ENCODE measurements around the gene RSBN1. TPM values are rescaled to one million over a fixed set of nuclear protein-coding genes. Genes with fewer than 3 reads are reported as not detected.

Gene RSBN1
- total RNA-seq, 1 experiment from 2014 or later, result 16.6 TPM

DNA sequence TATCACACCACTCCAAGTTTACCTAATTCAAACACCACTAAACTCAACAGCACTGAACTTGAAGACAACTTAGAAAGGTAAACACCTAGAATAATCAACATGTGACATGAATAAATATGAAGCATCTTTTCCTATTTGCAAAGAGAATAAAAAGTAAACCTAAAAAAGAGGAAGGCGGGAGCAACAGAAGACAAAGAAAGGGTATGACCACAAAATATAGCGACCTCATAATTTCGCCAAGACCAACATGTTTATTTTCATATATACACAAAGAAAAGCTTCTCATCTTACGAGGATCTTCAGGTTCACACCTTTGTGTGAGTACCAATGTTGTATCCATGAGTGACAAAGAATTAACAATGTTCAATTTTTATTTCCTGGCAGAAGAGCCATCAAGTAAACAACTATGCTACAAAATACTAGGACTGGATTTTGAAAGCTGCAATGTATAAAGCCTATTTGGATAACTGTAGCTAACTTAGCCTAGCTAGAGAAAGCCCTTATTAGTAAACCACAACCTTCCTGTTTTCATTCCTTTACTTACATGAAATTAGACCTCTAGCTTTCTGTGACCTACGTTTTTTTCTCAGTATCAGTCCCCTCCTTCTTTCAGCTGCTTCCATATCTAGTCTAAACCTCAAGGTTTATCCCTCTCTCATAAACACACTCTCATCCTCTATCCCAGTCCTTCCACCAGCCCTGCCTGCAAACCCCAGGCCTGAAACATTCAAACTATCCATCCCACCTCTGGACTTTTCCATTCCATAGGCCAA lies 31.7 kb downstream of the RSBN1 start:
- no peak for DNase-seq (ENCODE audit: low read depth, low spot score)
- ChIA-PET CTCF (no interaction called here), RAD21 (ENCODE audit: low non-redundant PET in 1 of 2, low total read pairs in 2 of 2, uncharacterized antibody in 2 of 2, unreplicated experiment in 2 of 2) (no interaction called here), POLR2A (no interaction called here)
- no peak overlapping the region for H3K9ac ChIP-seq (ENCODE audit: low read length)
- no peak for ATAC-seq
- H2AFZ ChIP-seq (ENCODE audit: low read depth, low read length, poor library complexity, severe bottlenecking), result no peak overlapping the region
- no peaks in the 10 kb centered on the region for H3K9me3 ChIP-seq (ENCODE audit: control insufficient read depth in 1 of 2, insufficient read depth in 1 of 2, low read depth in 1 of 2, low read length in 2 of 2)
- H3K27me3 ChIP-seq (ENCODE audit: insufficient read depth, low read length), result no peaks in the 10 kb centered on the region
- TF ChIP-seq POLR2A (IDR thresholded peaks at IDR 0.05; ENCODE audit: borderline replicate concordance, extremely low read depth, insufficient read depth, insufficient read length) (no peak), ELF1 (IDR thresholded peaks at IDR 0.05; ENCODE audit: borderline replicate concordance, low read depth) (no peak), EGR1 (IDR thresholded peaks at IDR 0.05; ENCODE audit: low read depth) (no peak), EZH2 (IDR thresholded peaks at IDR 0.05) (no peak), ZNF274 (IDR thresholded peaks at IDR 0.05; ENCODE audit: low read depth, low read length) (no peak), EZH2phosphoT487 (IDR thresholded peaks at IDR 0.05; ENCODE audit: borderline replicate concordance) (no peak), SIN3A (IDR thresholded peaks at IDR 0.05; ENCODE audit: low read depth) (no peak), POLR2AphosphoS5 (IDR thresholded peaks at IDR 0.05; ENCODE audit: low read depth, low read length) (no peak), SRF (IDR thresholded peaks at IDR 0.05; ENCODE audit: low read depth) (no peak), JUND (IDR thresholded peaks at IDR 0.05) (no peak), CEBPB (IDR thresholded peaks at IDR 0.05; ENCODE audit: low read depth) (no peak), RAD21 (IDR thresholded peaks at IDR 0.05; ENCODE audit: low read depth) (no peak)
- TF ChIP-seq, protein P1, sequence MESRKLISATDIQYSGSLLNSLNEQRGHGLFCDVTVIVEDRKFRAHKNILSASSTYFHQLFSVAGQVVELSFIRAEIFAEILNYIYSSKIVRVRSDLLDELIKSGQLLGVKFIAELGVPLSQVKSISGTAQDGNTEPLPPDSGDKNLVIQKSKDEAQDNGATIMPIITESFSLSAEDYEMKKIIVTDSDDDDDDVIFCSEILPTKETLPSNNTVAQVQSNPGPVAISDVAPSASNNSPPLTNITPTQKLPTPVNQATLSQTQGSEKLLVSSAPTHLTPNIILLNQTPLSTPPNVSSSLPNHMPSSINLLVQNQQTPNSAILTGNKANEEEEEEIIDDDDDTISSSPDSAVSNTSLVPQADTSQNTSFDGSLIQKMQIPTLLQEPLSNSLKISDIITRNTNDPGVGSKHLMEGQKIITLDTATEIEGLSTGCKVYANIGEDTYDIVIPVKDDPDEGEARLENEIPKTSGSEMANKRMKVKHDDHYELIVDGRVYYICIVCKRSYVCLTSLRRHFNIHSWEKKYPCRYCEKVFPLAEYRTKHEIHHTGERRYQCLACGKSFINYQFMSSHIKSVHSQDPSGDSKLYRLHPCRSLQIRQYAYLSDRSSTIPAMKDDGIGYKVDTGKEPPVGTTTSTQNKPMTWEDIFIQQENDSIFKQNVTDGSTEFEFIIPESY (IDR thresholded peaks at IDR 0.05; ENCODE audit: extremely low read depth, insufficient replicate concordance, low read length), result no peak
- TF ChIP-seq, protein P2, sequence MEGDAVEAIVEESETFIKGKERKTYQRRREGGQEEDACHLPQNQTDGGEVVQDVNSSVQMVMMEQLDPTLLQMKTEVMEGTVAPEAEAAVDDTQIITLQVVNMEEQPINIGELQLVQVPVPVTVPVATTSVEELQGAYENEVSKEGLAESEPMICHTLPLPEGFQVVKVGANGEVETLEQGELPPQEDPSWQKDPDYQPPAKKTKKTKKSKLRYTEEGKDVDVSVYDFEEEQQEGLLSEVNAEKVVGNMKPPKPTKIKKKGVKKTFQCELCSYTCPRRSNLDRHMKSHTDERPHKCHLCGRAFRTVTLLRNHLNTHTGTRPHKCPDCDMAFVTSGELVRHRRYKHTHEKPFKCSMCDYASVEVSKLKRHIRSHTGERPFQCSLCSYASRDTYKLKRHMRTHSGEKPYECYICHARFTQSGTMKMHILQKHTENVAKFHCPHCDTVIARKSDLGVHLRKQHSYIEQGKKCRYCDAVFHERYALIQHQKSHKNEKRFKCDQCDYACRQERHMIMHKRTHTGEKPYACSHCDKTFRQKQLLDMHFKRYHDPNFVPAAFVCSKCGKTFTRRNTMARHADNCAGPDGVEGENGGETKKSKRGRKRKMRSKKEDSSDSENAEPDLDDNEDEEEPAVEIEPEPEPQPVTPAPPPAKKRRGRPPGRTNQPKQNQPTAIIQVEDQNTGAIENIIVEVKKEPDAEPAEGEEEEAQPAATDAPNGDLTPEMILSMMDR (IDR thresholded peaks at IDR 0.05 in 2 of 3, conservative IDR thresholded peaks at IDR 0.05 in 1 of 3; ENCODE audit: borderline replicate concordance in 1 of 3, insufficient read depth in 1 of 3, low read depth in 2 of 3, low read length in 2 of 3), result no peak
- TF ChIP-seq, protein P3, sequence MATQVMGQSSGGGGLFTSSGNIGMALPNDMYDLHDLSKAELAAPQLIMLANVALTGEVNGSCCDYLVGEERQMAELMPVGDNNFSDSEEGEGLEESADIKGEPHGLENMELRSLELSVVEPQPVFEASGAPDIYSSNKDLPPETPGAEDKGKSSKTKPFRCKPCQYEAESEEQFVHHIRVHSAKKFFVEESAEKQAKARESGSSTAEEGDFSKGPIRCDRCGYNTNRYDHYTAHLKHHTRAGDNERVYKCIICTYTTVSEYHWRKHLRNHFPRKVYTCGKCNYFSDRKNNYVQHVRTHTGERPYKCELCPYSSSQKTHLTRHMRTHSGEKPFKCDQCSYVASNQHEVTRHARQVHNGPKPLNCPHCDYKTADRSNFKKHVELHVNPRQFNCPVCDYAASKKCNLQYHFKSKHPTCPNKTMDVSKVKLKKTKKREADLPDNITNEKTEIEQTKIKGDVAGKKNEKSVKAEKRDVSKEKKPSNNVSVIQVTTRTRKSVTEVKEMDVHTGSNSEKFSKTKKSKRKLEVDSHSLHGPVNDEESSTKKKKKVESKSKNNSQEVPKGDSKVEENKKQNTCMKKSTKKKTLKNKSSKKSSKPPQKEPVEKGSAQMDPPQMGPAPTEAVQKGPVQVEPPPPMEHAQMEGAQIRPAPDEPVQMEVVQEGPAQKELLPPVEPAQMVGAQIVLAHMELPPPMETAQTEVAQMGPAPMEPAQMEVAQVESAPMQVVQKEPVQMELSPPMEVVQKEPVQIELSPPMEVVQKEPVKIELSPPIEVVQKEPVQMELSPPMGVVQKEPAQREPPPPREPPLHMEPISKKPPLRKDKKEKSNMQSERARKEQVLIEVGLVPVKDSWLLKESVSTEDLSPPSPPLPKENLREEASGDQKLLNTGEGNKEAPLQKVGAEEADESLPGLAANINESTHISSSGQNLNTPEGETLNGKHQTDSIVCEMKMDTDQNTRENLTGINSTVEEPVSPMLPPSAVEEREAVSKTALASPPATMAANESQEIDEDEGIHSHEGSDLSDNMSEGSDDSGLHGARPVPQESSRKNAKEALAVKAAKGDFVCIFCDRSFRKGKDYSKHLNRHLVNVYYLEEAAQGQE (IDR thresholded peaks at IDR 0.05; ENCODE audit: low read depth), result no peak
- TF ChIP-seq, protein P4, sequence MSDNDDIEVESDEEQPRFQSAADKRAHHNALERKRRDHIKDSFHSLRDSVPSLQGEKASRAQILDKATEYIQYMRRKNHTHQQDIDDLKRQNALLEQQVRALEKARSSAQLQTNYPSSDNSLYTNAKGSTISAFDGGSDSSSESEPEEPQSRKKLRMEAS (IDR thresholded peaks at IDR 0.05), result no peak
- no peak overlapping the region for H3K4me2 ChIP-seq (ENCODE audit: low read length)
- H3K4me3 ChIP-seq (replicated peaks in 1 of 2; ENCODE audit: low read depth in 1 of 2, low read length in 2 of 2), result no peak overlapping the region
- H3K9me2 ChIP-seq (ENCODE audit: insufficient read depth), result no peaks in the 10 kb centered on the region
- H3K27ac ChIP-seq (ENCODE audit: low read depth, low read length), result no peak overlapping the region
- no TSS peak for BruUV-seq (replicated peaks)
- H3K79me2 ChIP-seq (ENCODE audit: insufficient read depth, low read length), result peaks cover 44% of the 10 kb centered on the region
- intact Hi-C loops (cut with micrococcal nuclease), result no loop called here
- peaks cover 0 to 5% of the 10 kb centered on the region in 2 experiments; a peak in 2 of 4 replicates for H3K36me3 ChIP-seq (ENCODE audit: control insufficient read depth in 1 of 2, insufficient read depth in 2 of 2, low read length in 2 of 2)
- H3K4me1 ChIP-seq (ENCODE audit: control insufficient read depth in 1 of 2, insufficient read depth in 2 of 2, low read length in 2 of 2), result no peaks in the 10 kb centered on the region; a peak in 1 of 4 replicates
- no peaks in the 10 kb centered on the region for H4K20me1 ChIP-seq (ENCODE audit: insufficient read depth)
